ENCODE data around the gene CYP1A1.

CYP1A1 gene

GRCh38 chr15:74683758-74684157 lies 41.6 kb downstream of the CYP1A1 start:
- DNase-seq = no peak

- no peak for DNase-seq
These were observed 42.4 kb downstream of the CYP1A1 start for GRCh38 chr15:74682954-74683353.

DNA sequence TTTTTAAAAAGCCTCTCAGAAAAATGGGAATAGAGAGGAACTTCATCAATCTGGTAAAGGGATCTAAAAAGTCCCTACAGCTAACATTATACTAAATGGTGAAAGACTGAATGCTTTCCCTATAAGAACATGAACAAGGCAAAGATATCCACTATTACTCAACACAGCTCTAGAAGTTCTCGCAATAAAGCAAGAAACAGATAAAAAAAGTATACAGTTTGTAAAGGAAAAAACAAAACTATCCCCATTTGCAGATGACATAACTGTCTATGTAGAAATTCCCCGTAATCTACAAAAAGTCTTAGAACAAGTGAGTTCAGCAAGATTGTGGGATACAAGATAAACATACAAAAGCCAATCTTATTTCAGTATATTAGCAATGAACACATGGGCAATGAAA lies 44.9 kb downstream of the CYP1A1 start:
- DNase-seq = no peak

- no peak for DNase-seq
These were observed 48.5 kb downstream of the CYP1A1 start for GRCh38 chr15:74676801-74677200.

- DNase-seq = no peak
These were observed 51.2 kb downstream of the CYP1A1 start for GRCh38 chr15:74674161-74674560.

GRCh38 chr15:74669627-74670026 lies 55.7 kb downstream of the CYP1A1 start:
- DNase-seq = no peak
